WI38 (cell line): Measurements from ENCODE around the gene CFAP45.

Experiments
- H3K4me3 ChIP-seq: 2 replicates; pipeline ENCODE4 v1.5.1; 2011; ENCODE audit warnings: low read depth, mild to moderate bottlenecking, control low read depth, low read length
- CTCF ChIP-seq: IDR thresholded peaks from 2 replicates; pipeline ENCODE4 v1.5.1; 2012; ENCODE audit warnings: low read depth, mild to moderate bottlenecking, control low read depth, low read length

Gene CFAP45

GRCh38 chr1:159921251-159921650, 21.3 kb upstream of the CFAP45 start:
- TF ChIP-seq CTCF = no peak
- no peak overlapping the region for H3K4me3 ChIP-seq

GRCh38 chr1:159920651-159921050, 20.7 kb upstream of the CFAP45 start:
- H3K4me3 ChIP-seq = no peak overlapping the region
- TF ChIP-seq CTCF = no peak

DNA sequence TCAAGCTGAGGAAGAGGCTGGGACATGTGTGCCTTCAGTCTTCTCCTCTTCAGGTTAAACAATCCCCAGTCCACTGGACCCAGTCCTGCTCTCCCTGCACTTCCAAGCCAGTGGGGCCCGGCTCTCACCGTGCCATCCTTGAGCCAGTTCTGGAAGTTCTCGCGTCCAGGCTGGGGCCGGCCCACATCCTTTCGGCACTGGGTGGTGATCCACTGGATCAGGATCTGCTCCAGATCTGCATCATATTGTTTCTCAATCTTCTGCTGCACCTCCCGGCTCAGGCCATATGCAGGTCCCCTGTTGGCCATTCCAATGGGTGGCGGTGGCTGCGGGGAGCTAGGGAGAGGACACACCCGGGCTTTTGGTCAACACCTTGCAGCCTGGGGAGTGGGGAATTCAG, 20.2 kb upstream of the CFAP45 start:
- H3K4me3 ChIP-seq = no peak overlapping the region
- TF ChIP-seq CTCF = no peak

- TF ChIP-seq CTCF = no peak
- no peak overlapping the region for H3K4me3 ChIP-seq
Measured at GRCh38 chr1:159919236-159919865, 19.4 kb upstream of the CFAP45 start.

- H3K4me3 ChIP-seq = no peak overlapping the region
- no peak for TF ChIP-seq CTCF
Measured at GRCh38 chr1:159918352-159919200, 18.6 kb upstream of the CFAP45 start.

DNA sequence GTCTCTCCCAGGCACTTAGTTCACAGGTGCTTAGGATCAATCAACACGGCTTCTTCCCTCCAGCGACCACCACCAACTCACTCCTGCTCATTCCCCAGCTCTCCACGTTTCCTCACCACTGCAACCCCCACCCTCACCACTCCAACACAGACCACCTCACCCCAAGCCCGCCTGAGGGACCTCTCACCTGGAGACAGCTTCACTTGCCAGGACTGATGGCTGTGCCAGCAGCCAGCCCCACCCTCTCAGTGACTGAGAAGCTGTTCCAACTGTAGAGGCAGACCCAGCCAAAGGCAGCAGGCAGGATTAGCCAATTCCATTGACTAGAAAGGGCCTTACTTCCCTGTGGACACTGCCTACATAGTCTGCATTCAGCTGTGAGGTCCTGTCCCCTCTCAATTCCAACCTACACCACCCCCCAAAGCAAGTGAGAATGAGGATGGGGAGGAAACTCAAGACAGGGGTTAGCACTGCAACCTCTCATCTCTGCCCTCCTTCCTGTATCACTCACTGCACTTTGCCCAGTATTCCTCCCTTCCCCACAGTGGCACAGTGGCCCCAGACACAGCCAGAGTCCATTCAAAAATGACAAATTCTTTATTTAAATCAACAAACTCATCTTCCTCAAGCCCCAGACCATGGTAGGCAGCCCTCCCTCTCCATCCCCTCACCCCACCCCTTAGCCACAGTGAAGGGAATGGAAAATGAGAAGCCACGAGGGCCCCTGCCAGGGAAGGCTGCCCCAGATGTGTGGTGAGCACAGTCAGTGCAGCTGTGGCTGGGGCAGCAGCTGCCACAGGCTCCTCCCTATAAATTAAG, 17.8 kb upstream of the CFAP45 start:
- no peak for TF ChIP-seq CTCF
- H3K4me3 ChIP-seq = no peak overlapping the region
